Urinary bladder (tissue), 4 donors: ENCODE data around the gene CACNA1D. TPM values are rescaled to one million over a fixed set of nuclear protein-coding genes. Genes with fewer than 3 reads are reported as not detected.

ENCODE experiments used
- DNase-seq: peaks from one replicate; pipeline ENCODE4 v3.0.0-alpha.2; 2015; ENCODE audit errors: extremely low spot score
- H3K27ac ChIP-seq: one replicate; pipeline ENCODE4 v1.5.1; 2013; ENCODE audit warnings: low read depth, mild to moderate bottlenecking, moderate library complexity
- H3K36me3 ChIP-seq: one replicate; pipeline ENCODE4 v1.6.1; 2013; ENCODE audit warnings: mild to moderate bottlenecking, moderate library complexity; ENCODE audit not compliant: insufficient read depth
- H3K4me1 ChIP-seq: one replicate; pipeline ENCODE4 v1.6.1; 2013; ENCODE audit warnings: mild to moderate bottlenecking, moderate library complexity; ENCODE audit not compliant: insufficient read depth
- H3K4me3 ChIP-seq: one replicate; pipeline ENCODE4 v1.5.1; 2013; ENCODE audit warnings: low read depth, low read length
- WGBS: extraction: QIAGEN DNeasy Blood & Tissue Kit; methylation state at CpG from one replicate; pipeline ENCODE4 v1.1.7; 2013; 5-methylcytosine and 5-hydroxymethylcytosine counted together
- polyA plus RNA-seq: library from polyadenylated mRNA; stranded (reverse); fragments of 200-250 nt; gene quantifications from one replicate; pipeline ENCODE4 v1.2.3, GENCODE V29; 2013
- total RNA-seq: library from RNA; depleted of rRNA; stranded (reverse); fragments of >200 nt; gene quantifications from one replicate; pipeline ENCODE4 v1.2.3, GENCODE V29; 2014
- donor health status: healthy with polysubstance abuse.
- donor health status: healthy.

CACNA1D gene
- total and polyA plus RNA-seq, 2 donors = 1.6 to 23.5 TPM

DNA sequence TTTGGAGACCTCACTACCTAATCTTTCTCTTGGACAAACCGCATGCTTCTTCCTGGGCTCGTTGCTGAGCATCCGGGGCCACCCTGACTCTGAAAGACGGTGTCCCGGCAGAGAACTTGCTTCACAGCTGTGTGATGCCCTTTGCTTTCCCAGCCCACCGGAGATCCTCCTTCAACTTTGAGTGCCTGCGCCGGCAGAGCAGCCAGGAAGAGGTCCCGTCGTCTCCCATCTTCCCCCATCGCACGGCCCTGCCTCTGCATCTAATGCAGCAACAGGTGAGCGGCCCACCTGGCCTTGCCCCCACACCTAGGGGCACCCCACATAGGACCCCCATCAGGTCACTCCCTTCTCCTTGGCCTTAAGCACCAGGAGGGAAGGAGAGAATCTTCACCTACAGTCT, 314.1 kb downstream of the CACNA1D start:
- Histone ChIP-seq H3K4me1 (no peaks in the 10 kb centered on the region), H3K4me3 (no peak overlapping the region), H3K27ac (no peak overlapping the region), H3K36me3 (no peaks in the 10 kb centered on the region)
- WGBS = 95% methylated on average over 13 of the region's 13 CpGs
- DNase-seq = no peak

DNA sequence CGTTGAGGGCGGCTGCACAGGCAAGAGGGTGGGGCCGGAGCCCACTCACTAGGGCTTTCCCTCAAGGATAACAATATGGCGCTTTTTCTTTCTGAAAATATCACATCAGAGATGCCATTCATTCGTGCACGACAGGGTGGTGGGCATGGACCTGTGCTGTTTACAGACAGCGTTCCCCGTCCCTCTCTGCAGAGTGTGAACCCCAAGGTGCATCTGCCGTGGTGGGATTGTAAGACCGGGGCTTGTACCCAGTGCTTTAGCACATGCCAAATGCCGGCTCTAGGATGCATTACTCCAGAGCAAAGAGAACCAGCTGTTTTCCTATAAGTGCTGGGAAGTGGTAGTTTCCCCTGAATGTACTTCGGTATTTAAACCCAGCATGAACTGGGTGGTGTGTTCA, 314.9 kb downstream of the CACNA1D start:
- Histone ChIP-seq H3K36me3 (no peaks in the 10 kb centered on the region), H3K4me3 (no peak overlapping the region), H3K4me1 (no peaks in the 10 kb centered on the region), H3K27ac (no peak overlapping the region)
- 86% methylated on average over 12 of the region's 12 CpGs for WGBS
- no peak for DNase-seq

DNA sequence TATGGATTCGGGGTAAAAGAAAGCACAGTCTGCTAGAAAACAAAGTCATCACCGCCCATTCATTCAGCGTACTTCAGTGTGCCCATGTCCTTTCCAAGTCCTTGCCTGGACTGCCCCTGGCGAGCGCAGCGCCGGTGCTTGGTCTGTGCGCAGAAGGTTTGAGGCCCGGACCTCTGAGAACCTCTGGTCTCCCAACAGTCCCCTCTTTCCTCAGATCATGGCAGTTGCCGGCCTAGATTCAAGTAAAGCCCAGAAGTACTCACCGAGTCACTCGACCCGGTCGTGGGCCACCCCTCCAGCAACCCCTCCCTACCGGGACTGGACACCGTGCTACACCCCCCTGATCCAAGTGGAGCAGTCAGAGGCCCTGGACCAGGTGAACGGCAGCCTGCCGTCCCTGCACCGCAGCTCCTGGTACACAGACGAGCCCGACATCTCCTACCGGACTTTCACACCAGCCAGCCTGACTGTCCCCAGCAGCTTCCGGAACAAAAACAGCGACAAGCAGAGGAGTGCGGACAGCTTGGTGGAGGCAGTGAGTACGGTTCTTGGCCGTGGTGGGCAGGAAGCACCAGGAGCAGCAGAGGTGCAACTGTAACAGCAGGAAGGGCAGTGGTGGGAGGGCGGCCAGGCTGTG, 315.5 kb downstream of the CACNA1D start:
- WGBS = 93% methylated on average over 28 of the region's 28 CpGs
- no peaks in the 10 kb centered on the region for H3K4me1 ChIP-seq
- no peak overlapping the region for H3K27ac ChIP-seq
- H3K36me3 ChIP-seq = no peaks in the 10 kb centered on the region
- H3K4me3 ChIP-seq = no peak overlapping the region
- DNase-seq = no peak

DNA sequence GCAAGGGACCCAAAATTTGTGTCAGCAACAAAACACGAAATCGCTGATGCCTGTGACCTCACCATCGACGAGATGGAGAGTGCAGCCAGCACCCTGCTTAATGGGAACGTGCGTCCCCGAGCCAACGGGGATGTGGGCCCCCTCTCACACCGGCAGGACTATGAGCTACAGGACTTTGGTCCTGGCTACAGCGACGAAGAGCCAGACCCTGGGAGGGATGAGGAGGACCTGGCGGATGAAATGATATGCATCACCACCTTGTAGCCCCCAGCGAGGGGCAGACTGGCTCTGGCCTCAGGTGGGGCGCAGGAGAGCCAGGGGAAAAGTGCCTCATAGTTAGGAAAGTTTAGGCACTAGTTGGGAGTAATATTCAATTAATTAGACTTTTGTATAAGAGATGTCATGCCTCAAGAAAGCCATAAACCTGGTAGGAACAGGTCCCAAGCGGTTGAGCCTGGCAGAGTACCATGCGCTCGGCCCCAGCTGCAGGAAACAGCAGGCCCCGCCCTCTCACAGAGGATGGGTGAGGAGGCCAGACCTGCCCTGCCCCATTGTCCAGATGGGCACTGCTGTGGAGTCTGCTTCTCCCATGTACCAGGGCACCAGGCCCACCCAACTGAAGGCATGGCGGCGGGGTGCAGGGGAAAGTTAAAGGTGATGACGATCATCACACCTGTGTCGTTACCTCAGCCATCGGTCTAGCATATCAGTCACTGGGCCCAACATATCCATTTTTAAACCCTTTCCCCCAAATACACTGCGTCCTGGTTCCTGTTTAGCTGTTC, 316.9 kb downstream of the CACNA1D start:
- WGBS = 93% methylated on average over 24 of the region's 24 CpGs
- DNase-seq = no peak
- H3K27ac ChIP-seq = no peak overlapping the region
- H3K4me3 ChIP-seq = no peak overlapping the region
- H3K4me1 ChIP-seq = no peaks in the 10 kb centered on the region
- no peaks in the 10 kb centered on the region for H3K36me3 ChIP-seq

DNA sequence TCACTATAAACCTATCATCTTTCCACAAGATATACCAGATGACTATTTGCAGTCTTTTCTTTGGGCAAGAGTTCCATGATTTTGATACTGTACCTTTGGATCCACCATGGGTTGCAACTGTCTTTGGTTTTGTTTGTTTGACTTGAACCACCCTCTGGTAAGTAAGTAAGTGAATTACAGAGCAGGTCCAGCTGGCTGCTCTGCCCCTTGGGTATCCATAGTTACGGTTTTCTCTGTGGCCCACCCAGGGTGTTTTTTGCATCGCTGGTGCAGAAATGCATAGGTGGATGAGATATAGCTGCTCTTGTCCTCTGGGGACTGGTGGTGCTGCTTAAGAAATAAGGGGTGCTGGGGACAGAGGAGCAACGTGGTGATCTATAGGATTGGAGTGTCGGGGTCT, 318.0 kb downstream of the CACNA1D start:
- Histone ChIP-seq H3K4me3 (no peak overlapping the region), H3K4me1 (no peaks in the 10 kb centered on the region), H3K36me3 (no peaks in the 10 kb centered on the region), H3K27ac (no peak overlapping the region)
- WGBS = 70% methylated on average over 4 of the region's 4 CpGs
- DNase-seq = no peak

DNA sequence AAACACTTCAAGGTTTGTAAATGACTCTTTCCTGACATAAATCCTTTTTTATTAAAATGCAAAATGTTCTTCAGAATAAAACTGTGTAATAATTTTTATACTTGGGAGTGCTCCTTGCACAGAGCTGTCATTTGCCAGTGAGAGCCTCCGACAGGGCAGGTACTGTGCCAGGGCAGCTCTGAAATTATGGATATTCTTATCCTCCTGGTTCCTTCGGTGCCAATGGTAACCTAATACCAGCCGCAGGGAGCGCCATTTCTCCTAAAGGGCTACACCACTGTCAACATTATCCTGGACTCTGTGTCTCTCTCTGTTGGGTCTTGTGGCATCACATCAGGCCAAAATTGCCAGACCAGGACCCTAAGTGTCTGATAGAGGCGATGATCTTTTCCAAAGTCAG, 318.8 kb downstream of the CACNA1D start:
- Histone ChIP-seq H3K4me1 (no peaks in the 10 kb centered on the region), H3K27ac (no peak overlapping the region), H3K36me3 (no peaks in the 10 kb centered on the region), H3K4me3 (no peak overlapping the region)
- 90% methylated on average over 5 of the region's 5 CpGs for WGBS
- DNase-seq = no peak

DNA sequence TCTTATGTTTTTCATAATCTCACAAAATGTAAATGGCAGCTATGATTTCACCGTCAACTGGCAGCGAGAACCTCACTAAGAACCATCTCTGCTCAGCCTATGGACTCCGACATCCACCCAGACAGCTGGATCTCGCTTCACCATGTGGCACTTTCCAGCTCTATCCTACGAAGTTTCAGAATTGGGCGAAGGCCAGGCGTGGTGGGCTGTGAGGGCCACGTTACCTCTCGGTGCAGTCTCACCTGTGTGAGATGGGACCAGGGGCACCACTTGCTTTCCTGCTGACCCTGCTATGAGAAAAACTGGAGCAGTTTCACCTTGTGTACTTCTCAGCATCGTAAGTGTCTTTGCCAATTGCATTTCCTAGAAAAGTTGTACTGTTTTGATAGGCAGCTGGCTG, 319.5 kb downstream of the CACNA1D start:
- 86% methylated on average over 10 of the region's 10 CpGs for WGBS
- DNase-seq = no peak
- Histone ChIP-seq H3K4me1 (no peaks in the 10 kb centered on the region), H3K36me3 (no peaks in the 10 kb centered on the region), H3K27ac (no peak overlapping the region), H3K4me3 (no peak overlapping the region)

DNA sequence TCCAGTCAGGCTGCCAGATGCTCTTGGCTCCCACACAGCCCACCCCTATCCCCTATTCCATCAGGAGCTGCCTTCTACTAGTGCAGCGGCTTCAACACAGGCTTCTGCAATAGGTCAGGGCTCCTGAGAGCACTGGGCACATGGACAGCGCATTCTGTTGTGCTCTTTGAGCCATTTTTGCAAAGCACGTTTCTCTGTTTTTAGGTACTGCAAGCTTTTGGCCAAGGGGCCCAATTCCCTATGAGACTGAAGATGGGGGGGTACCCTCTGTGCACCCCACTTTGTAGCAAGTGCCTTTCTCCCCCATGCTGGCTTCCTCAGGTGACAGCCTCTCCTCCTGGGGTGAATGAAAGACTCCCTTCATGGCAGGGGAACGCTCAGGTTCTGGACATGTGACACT, 320.7 kb downstream of the CACNA1D start:
- Histone ChIP-seq H3K36me3 (no peaks in the 10 kb centered on the region), H3K4me3 (no peak overlapping the region), H3K27ac (no peak overlapping the region), H3K4me1 (no peaks in the 10 kb centered on the region)
- no peak for DNase-seq
- 83% methylated on average over 4 of the region's 4 CpGs for WGBS

DNA sequence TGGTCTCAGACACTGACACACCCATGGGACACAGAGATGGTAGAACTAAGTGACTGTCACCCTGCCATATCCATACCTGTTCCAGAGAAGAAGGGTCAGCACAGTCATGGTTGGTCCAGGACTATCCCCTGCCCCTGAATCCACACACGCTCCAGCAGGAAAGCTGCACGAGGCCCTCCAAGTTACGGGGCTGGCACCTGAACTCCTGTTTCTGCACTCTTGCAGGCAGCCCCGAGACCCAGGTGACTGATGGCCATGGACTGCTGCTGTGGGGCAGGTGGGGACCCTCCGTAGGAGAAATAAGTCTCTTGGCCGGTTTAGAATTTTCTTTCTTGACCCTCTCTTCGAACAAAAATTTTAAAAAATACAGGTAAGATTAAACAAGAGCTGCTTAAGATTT, 321.2 kb downstream of the CACNA1D start:
- Histone ChIP-seq H3K36me3 (no peaks in the 10 kb centered on the region), H3K4me1 (no peaks in the 10 kb centered on the region), H3K27ac (no peak overlapping the region), H3K4me3 (no peak overlapping the region)
- no peak for DNase-seq
- WGBS = 95% methylated on average over 7 of the region's 7 CpGs

DNA sequence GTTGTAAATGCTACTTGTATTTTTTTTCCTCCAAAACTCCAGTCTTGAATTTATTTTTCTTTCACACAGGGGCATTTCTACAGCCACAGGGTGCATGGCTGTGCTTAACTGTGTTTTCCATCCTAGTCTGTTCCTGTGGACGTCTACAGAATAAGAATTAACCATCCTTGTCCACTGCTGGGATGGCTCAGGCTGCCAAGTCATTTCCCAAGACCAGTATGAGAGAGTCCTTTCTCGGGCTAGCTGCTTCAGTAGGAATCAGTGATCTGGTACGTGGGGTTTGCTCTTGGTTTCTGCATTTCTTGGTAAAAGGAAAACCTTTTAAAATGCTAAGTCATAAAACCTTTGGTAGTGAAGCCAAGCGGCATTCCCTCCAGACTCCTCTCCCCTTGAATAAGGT, 322.0 kb downstream of the CACNA1D start:
- Histone ChIP-seq H3K4me1 (no peaks in the 10 kb centered on the region), H3K27ac (no peak overlapping the region), H3K4me3 (no peak overlapping the region), H3K36me3 (no peaks in the 10 kb centered on the region)
- DNase-seq = no peak
- WGBS = 82% methylated on average over 4 of the region's 4 CpGs

DNA sequence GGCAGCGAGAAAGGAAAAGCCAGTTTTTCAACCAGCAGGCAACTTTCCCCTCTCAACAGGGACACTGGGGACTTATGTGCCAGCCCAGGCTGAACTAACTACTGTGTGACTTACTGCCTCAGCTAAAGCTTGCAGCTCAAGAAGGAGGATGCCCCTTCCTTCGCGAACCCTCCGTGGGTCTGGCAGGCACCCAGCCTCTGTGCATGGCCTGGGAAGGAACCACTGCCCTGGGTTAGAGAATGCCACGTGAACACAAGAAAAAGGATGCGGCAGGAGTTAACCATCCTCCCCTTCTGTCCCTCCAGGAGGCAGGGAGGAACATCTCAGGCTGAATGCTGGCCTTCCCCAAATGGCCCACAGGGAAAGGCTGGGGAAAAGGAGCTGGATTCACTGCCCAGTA, 322.8 kb downstream of the CACNA1D start:
- DNase-seq = no peak
- 85% methylated on average over 6 of the region's 6 CpGs for WGBS
- H3K4me1 ChIP-seq = no peaks in the 10 kb centered on the region
- no peak overlapping the region for H3K27ac ChIP-seq
- H3K36me3 ChIP-seq = no peaks in the 10 kb centered on the region
- H3K4me3 ChIP-seq = no peak overlapping the region

DNA sequence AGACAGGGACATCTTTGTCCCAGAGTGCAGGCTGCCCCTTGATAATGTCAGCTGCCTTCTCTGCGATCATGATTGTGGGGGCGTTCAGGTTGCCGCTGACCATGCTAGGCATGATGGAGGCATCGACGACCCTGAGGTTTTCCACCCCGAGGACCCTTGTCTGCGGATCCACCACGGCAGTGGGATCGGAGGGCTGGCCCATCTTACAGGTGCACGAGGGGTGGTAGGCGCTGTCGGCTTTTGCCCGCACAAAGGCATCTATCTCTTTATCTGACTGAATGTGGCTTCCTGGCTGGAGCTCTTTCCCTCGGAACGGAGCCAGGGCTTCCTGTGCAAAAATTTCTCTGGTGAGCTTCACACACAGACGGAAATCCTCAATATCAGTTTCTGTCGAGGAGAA, 323.4 kb downstream of the CACNA1D start:
- DNase-seq = no peak
- 73% methylated on average over 17 of the region's 17 CpGs for WGBS
- H3K36me3 ChIP-seq = no peaks in the 10 kb centered on the region
- H3K4me3 ChIP-seq = no peak overlapping the region
- no peak overlapping the region for H3K27ac ChIP-seq
- H3K4me1 ChIP-seq = no peaks in the 10 kb centered on the region

DNA sequence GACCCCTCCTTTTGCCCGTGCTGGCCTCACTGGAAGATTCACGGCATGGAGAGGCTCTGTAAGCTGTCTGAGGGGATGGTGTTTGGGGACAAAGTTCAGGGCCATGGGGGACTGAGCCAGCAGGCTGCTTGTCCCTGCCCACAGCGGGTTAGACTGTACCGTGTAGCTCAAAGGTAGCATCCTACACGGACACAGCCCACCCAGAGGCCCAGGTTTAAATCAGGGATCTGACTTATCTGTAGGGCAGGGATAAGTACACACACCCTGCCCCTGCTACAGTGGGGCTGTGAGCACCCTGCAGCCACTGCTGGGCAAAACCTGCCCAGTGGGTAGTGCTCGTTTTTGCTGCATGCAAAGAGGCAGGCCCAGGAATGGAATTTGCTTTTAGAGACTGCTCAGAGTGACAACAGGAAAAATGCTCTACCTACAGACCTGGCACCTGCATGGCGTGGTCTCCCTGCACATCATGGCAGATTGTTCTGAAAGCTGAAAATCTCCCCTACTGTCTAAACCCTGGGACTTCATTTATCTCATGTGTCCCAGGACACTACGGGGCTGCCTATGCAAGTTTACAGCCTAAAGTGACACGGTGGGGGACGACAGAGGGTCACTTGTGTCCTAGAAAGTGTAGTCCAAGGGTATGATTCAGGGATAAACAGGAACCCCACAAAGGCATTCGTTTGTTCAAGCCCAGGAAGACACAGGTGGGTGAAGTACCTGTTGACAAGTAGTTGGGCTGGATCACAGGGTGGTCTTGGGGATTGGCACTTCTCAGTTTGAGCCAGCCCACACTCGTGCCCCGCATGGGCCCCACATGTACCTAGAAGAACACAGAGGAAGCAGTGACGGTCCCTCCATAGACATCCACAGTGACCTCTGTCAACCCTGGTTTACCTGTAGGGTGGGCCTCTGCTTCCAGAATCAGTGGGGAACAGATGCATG, 324.1 kb downstream of the CACNA1D start:
- no peak overlapping the region for H3K27ac ChIP-seq
- H3K36me3 ChIP-seq = no peaks in the 10 kb centered on the region
- no peak for DNase-seq
- no peak overlapping the region for H3K4me3 ChIP-seq
- H3K4me1 ChIP-seq = no peaks in the 10 kb centered on the region
- 78% methylated on average over 14 of the region's 14 CpGs for WGBS
